ENCODE data around the gene CTNNBIP1.

The CTNNBIP1 gene

DNA sequence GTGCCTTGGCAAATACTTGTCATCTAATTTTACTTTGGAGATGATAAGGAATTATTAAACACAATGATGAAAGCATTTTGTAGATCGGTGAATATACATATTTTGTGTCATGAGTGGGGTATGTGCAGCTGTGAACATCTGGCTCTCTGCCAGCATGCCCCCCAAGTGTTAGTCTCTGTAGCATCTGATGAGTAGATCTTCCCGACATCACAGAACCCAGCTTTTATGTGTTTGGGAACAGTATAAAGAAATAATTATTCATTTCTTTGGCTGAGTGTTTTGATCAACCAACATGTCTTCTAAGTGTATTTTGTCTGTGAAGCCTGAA, 4.5 kb upstream of the CTNNBIP1 start:
- Histone ChIP-seq H3K9me3 (ENCODE audit: control insufficient read depth, low read length) (no peaks in the 10 kb centered on the region), H3K9ac (ENCODE audit: low read length) (no peak overlapping the region), H3K4me1 (ENCODE audit: control insufficient read depth, insufficient read depth, low read length) (peaks cover 4% of the 10 kb centered on the region), H3K4me3 (ENCODE audit: low read length) (no peak overlapping the region), H3K36me3 (ENCODE audit: control insufficient read depth, insufficient read depth, low read length) (no peaks in the 10 kb centered on the region), H3K27me3 (ENCODE audit: control insufficient read depth, insufficient read depth, low read length) (no peaks in the 10 kb centered on the region)

DNA sequence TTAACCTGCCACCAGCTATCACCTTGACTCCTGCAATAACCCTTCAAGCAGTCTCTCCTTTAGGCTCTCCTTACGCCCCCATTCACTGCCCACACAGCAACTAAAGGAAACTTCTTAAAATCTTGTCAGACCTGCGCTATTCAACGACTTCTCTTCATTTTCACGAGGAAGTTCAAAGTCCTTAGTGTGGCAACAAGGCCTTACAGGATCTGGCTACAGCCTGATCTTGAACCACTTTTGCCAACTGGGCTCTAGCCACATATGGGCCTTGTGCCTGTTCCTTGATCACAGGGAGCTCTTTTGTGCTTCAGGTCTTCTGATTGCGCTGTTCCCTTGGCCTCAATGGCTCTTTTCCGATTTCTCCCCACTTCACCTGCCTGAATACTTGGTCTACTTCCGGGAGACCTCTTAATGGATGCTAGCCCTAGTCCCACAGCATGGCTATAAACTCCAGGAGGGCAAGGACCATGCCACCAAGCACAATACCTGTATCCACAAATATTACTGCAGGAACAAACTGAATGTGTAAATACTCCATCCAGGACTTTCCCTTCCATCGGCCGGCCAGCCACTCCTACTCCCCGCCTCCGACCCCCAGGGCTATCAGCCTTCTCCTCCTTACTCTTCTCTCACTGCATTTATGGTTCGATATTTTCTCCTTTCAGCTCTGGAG, 2.3 kb upstream of the CTNNBIP1 start:
- no peak overlapping the region for H3K4me3 ChIP-seq (ENCODE audit: low read length)
- H3K9ac ChIP-seq (ENCODE audit: low read length) = no peak overlapping the region
- H3K36me3 ChIP-seq (ENCODE audit: control insufficient read depth, insufficient read depth, low read length) = no peaks in the 10 kb centered on the region
- H3K9me3 ChIP-seq (ENCODE audit: control insufficient read depth, low read length) = no peaks in the 10 kb centered on the region
- H3K4me1 ChIP-seq (ENCODE audit: control insufficient read depth, insufficient read depth, low read length) = peaks cover 21% of the 10 kb centered on the region
- H3K27me3 ChIP-seq (ENCODE audit: control insufficient read depth, insufficient read depth, low read length) = no peaks in the 10 kb centered on the region

DNA sequence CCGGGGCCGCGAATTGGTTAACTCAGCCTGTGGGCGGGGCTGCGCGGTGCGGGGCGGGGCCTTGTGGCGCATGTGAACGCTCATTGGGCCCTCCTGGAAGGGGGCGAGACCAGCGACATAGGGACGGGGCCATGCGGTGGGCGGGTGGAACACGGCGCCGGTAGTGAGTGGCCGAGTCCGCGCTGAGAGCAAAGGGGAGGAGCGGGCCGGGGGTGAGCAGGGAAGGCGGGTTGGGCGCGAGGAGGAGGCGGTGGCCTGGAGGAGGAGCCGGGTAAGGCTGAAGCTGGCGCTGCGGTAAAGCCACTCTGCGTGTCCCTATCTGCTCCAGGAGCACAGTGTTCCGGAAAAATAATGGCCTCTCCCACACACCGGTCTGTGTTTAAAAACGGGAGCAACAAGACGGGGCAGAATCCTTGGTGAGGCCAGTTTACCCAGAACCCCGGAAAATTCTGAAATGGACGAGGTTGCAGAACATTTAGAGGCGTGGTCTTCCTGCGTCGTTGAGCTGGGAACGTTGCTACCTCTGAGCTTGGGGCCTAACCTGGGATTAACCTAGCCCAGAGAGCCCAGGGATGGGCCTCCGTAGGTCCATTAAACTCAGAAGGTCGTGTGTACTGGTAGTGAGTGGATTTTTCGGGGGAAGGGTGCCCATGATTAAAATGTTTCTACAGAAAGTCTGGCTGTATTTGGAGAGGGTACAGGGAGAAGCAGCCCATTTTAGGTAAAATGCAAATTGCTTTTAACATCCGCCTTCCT, 532 bp upstream of the CTNNBIP1 start:
- Histone ChIP-seq H3K36me3 (ENCODE audit: control insufficient read depth, insufficient read depth, low read length) (no peaks in the 10 kb centered on the region), H3K27me3 (ENCODE audit: control insufficient read depth, insufficient read depth, low read length) (no peaks in the 10 kb centered on the region), H3K4me3 (ENCODE audit: low read length) (peak overlapping the region; percentile 29), H3K9me3 (ENCODE audit: control insufficient read depth, low read length) (no peaks in the 10 kb centered on the region), H3K4me1 (ENCODE audit: control insufficient read depth, insufficient read depth, low read length) (peaks cover 24% of the 10 kb centered on the region), H3K9ac (ENCODE audit: low read length) (peak overlapping the region; percentile 72)

DNA sequence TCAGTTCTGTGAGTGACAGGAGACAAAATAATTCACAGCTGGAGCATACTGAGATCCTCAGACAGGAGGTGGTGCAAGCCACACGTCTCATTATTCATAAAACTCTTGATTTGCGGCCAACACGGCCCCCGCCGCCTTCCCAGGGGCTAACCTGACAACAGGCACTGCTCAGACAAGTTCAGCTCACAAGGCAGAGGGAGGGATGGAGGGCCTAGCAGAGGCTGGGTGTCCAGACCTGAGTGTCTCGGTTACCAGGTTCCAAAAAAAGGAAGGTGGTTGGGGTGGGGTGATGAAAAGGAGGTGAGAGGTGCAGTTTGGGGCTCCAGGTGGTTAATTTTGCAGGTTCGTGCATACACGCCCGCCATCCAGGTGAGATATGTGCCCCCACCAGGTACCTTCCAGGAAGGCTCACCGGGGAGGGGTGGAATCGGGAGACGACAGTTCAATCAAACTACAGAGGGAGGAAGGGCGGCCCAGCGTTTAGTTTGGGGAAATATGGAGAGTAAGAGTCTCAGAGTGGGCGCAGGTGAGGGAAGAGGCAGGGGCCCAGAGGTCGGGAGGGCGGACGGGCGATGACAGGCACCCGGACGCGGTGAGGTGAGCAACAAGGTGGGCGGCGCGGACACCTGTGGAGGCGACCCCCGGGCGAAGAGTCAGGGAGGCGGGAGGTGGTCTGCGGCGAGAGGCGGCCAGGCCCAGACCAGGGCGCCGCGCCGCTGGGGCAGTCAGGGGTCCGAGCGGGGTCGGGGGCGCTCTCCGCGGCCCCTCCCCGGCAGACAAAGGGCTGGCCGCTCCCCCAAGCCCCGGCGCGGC, 629 bp downstream of the CTNNBIP1 start:
- Histone ChIP-seq H3K27me3 (ENCODE audit: control insufficient read depth, insufficient read depth, low read length) (no peaks in the 10 kb centered on the region), H3K4me3 (ENCODE audit: low read length) (peak overlapping the region; percentile 66), H3K9me3 (ENCODE audit: control insufficient read depth, low read length) (no peaks in the 10 kb centered on the region), H3K9ac (ENCODE audit: low read length) (peak overlapping the region; percentile 81), H3K36me3 (ENCODE audit: control insufficient read depth, insufficient read depth, low read length) (no peaks in the 10 kb centered on the region), H3K4me1 (ENCODE audit: control insufficient read depth, insufficient read depth, low read length) (peaks cover 24% of the 10 kb centered on the region)

DNA sequence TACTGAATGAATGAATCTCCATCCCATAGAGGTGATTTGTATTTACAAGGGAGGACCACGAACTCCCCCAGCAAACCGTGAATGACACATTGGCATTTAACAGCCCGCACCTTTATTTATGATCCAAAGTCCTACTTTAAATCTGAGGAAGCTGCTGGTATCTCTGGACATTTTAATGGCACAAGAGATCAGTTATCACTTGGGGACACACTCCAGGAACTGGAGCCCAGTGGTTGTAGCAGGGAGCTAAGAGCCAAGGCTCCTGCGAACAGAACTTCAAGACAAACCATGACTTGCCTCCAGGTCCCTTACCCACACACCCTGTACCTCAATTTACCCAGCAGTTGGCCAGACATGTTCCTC, 1.2 kb downstream of the CTNNBIP1 start:
- Histone ChIP-seq H3K9me3 (ENCODE audit: control insufficient read depth, low read length) (no peaks in the 10 kb centered on the region), H3K4me3 (ENCODE audit: low read length) (peak overlapping the region; percentile 66), H3K36me3 (ENCODE audit: control insufficient read depth, insufficient read depth, low read length) (no peaks in the 10 kb centered on the region), H3K27me3 (ENCODE audit: control insufficient read depth, insufficient read depth, low read length) (no peaks in the 10 kb centered on the region), H3K4me1 (ENCODE audit: control insufficient read depth, insufficient read depth, low read length) (peaks cover 24% of the 10 kb centered on the region), H3K9ac (ENCODE audit: low read length) (peak overlapping the region; percentile 81)

DNA sequence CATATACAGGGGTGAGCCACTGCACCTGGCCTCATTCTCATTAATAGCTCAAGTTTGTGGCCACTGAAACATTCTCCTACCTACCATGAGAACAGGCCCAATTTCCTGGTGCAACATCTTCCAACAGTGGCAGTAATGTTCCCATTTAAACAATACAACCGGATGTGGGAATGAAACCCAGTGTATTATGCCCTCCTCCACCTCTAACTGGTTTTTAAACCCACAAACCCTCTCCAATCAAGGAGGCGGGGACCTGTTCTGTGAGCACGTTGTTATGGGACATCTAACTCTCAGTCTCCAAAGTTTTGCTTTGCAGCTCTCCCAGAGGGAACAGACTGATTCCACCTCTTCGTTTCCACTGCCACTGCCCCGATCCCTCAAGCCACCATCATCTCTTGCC, 2.6 kb downstream of the CTNNBIP1 start:
- Histone ChIP-seq H3K9me3 (ENCODE audit: control insufficient read depth, low read length) (no peaks in the 10 kb centered on the region), H3K9ac (ENCODE audit: low read length) (no peak overlapping the region), H3K4me3 (ENCODE audit: low read length) (no peak overlapping the region), H3K36me3 (ENCODE audit: control insufficient read depth, insufficient read depth, low read length) (no peaks in the 10 kb centered on the region), H3K27me3 (ENCODE audit: control insufficient read depth, insufficient read depth, low read length) (no peaks in the 10 kb centered on the region), H3K4me1 (ENCODE audit: control insufficient read depth, insufficient read depth, low read length) (peaks cover 32% of the 10 kb centered on the region)

DNA sequence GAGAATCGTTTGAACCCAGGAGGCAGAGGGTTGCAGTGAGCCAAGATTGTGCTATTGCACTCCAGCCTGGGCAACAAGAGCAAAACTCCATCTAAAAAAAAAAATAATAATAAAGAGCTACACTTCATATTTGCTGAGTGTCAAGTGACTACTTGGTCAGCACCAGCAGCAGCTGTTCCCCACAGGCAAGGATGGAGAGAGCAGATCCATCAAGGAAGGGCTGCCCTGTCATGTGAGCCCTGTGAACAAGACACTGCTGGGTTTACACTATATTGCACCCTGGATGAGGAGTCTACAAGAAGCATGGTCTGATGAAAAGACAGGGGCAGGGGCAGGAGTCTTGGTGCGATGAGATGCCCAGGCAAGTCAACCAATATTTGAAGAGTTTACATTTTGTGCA, 3.6 kb downstream of the CTNNBIP1 start:
- no peaks in the 10 kb centered on the region for H3K9me3 ChIP-seq (ENCODE audit: control insufficient read depth, low read length)
- no peak overlapping the region for H3K4me3 ChIP-seq (ENCODE audit: low read length)
- peaks cover 40% of the 10 kb centered on the region for H3K4me1 ChIP-seq (ENCODE audit: control insufficient read depth, insufficient read depth, low read length)
- H3K27me3 ChIP-seq (ENCODE audit: control insufficient read depth, insufficient read depth, low read length) = no peaks in the 10 kb centered on the region
- H3K9ac ChIP-seq (ENCODE audit: low read length) = no peak overlapping the region
- H3K36me3 ChIP-seq (ENCODE audit: control insufficient read depth, insufficient read depth, low read length) = no peaks in the 10 kb centered on the region

DNA sequence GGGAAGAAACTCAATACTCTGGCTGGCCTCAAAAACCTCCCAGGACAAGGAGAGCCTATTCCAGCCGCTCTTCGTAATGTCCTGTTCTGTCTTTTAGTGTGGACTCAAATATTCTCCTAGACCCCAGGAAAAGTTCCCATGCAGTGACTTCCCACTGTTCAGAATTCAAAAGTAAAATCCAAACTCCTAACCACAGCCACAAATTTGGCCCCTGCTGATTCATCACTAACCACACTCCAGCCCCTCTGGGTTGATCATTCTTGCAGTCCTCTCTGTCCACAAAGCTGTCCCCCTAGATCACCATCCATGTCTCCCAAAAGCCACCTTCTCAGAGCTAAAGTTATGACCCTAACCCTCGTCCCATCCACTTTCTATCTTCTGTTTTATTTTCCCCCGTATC, 5.1 kb downstream of the CTNNBIP1 start:
- Histone ChIP-seq H3K36me3 (ENCODE audit: control insufficient read depth, insufficient read depth, low read length) (no peaks in the 10 kb centered on the region), H3K9me3 (ENCODE audit: control insufficient read depth, low read length) (no peaks in the 10 kb centered on the region), H3K9ac (ENCODE audit: low read length) (no peak overlapping the region), H3K4me1 (ENCODE audit: control insufficient read depth, insufficient read depth, low read length) (peaks cover 53% of the 10 kb centered on the region), H3K27me3 (ENCODE audit: control insufficient read depth, insufficient read depth, low read length) (no peaks in the 10 kb centered on the region), H3K4me3 (ENCODE audit: low read length) (no peak overlapping the region)

DNA sequence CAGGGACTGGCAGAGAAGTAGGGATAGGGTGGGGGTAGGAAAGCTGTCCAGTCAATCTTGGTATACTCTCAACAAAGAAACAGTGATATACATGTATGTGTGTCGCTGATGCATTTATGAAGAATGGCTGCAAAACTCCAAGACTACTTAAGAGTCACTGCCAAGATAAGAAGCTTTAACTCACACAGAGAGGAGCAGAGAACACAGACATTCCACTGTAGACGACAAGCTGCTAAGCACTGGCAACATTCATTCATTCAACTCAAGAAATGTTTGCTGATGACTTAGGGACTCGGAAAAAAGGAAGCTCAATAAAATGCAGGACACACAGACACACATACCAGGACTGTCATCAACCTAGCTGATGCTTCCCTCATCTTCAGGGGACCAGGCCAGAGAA, 5.5 kb downstream of the CTNNBIP1 start:
- no peaks in the 10 kb centered on the region for H3K9me3 ChIP-seq (ENCODE audit: control insufficient read depth, low read length)
- no peaks in the 10 kb centered on the region for H3K36me3 ChIP-seq (ENCODE audit: control insufficient read depth, insufficient read depth, low read length)
- H3K9ac ChIP-seq (ENCODE audit: low read length) = no peak overlapping the region
- no peaks in the 10 kb centered on the region for H3K27me3 ChIP-seq (ENCODE audit: control insufficient read depth, insufficient read depth, low read length)
- no peak overlapping the region for H3K4me3 ChIP-seq (ENCODE audit: low read length)
- peaks cover 57% of the 10 kb centered on the region for H3K4me1 ChIP-seq (ENCODE audit: control insufficient read depth, insufficient read depth, low read length)

DNA sequence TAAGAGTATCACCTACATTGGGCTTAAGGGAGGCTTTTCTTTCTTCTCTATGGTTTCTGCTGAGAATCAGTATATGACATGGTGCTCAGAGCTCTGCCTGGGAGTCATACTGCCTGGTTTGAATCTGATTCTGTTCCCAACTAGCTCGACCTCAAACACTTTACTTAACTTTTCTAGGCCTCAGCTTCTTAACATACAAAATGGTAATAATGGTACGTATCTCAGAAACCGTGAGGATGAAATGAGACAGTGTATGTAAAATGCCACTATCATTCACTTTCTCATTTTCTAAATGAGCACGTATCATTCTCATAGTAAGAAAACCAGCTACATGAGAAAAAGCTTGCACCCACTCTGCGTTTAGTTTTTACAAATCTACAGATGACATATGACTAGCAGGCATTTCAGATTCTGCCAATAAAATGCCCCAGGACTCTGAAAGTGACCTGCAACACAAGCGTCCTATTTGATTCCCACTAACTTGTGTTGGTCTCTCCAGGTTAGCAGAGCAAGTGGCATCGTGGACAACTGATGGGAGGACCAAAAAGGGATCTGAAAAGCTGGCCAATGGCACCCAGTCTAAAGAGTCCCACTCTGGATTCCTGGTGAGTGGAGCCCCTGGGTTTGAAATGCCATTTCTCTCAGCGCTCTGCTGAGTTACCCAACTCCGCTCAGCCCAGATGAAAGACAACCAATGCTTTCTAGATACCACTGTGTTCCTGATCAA, 6.1 kb downstream of the CTNNBIP1 start:
- no peak overlapping the region for H3K4me3 ChIP-seq (ENCODE audit: low read length)
- H3K9ac ChIP-seq (ENCODE audit: low read length) = no peak overlapping the region
- peaks cover 55% of the 10 kb centered on the region for H3K4me1 ChIP-seq (ENCODE audit: control insufficient read depth, insufficient read depth, low read length)
- H3K27me3 ChIP-seq (ENCODE audit: control insufficient read depth, insufficient read depth, low read length) = no peaks in the 10 kb centered on the region
- H3K9me3 ChIP-seq (ENCODE audit: control insufficient read depth, low read length) = no peaks in the 10 kb centered on the region
- no peaks in the 10 kb centered on the region for H3K36me3 ChIP-seq (ENCODE audit: control insufficient read depth, insufficient read depth, low read length)

DNA sequence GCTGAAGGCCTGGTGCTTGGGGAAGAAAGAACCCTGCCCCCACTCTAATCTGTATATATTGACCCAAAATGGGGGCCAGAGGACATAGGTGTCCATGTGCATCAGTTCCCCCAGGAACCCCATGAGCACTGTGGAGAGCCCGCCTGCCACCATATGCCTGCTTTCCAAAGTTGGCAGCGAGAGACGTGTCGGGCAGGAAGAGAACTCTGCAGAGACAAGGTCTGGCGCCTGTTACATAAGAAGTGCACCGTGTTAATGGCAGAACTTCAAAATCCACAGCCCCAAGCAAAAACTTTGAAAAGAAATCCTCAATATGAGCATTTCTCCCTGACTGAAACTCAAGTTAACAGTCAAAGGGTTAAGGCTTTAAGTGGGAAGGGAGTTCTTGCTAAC, 8.0 kb downstream of the CTNNBIP1 start:
- H3K9me3 ChIP-seq (ENCODE audit: control insufficient read depth, low read length) = no peaks in the 10 kb centered on the region
- no peaks in the 10 kb centered on the region for H3K27me3 ChIP-seq (ENCODE audit: control insufficient read depth, insufficient read depth, low read length)
- peaks cover 40% of the 10 kb centered on the region for H3K4me1 ChIP-seq (ENCODE audit: control insufficient read depth, insufficient read depth, low read length)
- H3K36me3 ChIP-seq (ENCODE audit: control insufficient read depth, insufficient read depth, low read length) = no peaks in the 10 kb centered on the region
- no peak overlapping the region for H3K9ac ChIP-seq (ENCODE audit: low read length)
- H3K4me3 ChIP-seq (ENCODE audit: low read length) = no peak overlapping the region

Data from mucosa of stomach (tissue), 1 donor.